Endodermal cell (in vitro differentiated cells): ENCODE results near the gene DGKH. TPM values are rescaled to one million over a fixed set of nuclear protein-coding genes. Genes with fewer than 3 reads are reported as not detected.
"Not testable (repeated sequence)": the region's sequence is repeated elsewhere in the genome, so short reads cannot be mapped to it uniquely, and the experiment has no call there.

ENCODE experiments used
- DNase-seq: peaks from one replicate; pipeline ENCODE4 v3.0.0-alpha.2; 2017
- H3K27ac ChIP-seq: 2 replicates; pipeline ENCODE4 v1.5.1; 2013; ENCODE audit warnings: mild to moderate bottlenecking, low read depth, low read length, moderate library complexity
- H3K27me3 ChIP-seq: 2 replicates; pipeline ENCODE4 v1.6.1; 2013; ENCODE audit warnings: mild to moderate bottlenecking, low read length, moderate library complexity; ENCODE audit not compliant: insufficient read depth, control insufficient read depth, poor library complexity, severe bottlenecking
- H3K36me3 ChIP-seq: 2 replicates; pipeline ENCODE4 v1.7.0; 2013; ENCODE audit warnings: mild to moderate bottlenecking, low read length, moderate library complexity; ENCODE audit not compliant: control insufficient read depth, insufficient read depth
- H3K4me1 ChIP-seq: one replicate; pipeline ENCODE4 v1.7.0; 2013; ENCODE audit warnings: low read length; ENCODE audit not compliant: control insufficient read depth, insufficient read depth
- H3K4me3 ChIP-seq: 2 replicates; pipeline ENCODE4 v1.5.1; 2013; ENCODE audit warnings: mild to moderate bottlenecking, low read length, moderate library complexity
- H3K9ac ChIP-seq: 2 replicates; pipeline ENCODE4 v1.6.1; 2013; ENCODE audit warnings: mild to moderate bottlenecking, low read length, moderate library complexity; ENCODE audit not compliant: poor library complexity, severe bottlenecking; ENCODE audit errors: extremely low read depth
- H3K9me3 ChIP-seq: 2 replicates; pipeline ENCODE4 v1.6.1; 2013; ENCODE audit warnings: mild to moderate bottlenecking, low read length, moderate library complexity; ENCODE audit not compliant: control insufficient read depth
- H3K27ac Mint-ChIP-seq: 2 replicates; pipeline ENCODE4 v1.8.0; 2020; ENCODE audit warnings: mixed read lengths
- H3K27me3 Mint-ChIP-seq: 2 replicates; pipeline ENCODE4 v1.8.0; 2021; ENCODE audit warnings: mild to moderate bottlenecking, mixed read lengths; ENCODE audit not compliant: insufficient read depth
- H3K36me3 Mint-ChIP-seq: 2 replicates; pipeline ENCODE4 v1.8.0; 2020; ENCODE audit warnings: low read depth, mixed read lengths
- H3K4me1 Mint-ChIP-seq: 2 replicates; pipeline ENCODE4 v1.8.0; 2020; ENCODE audit warnings: mixed read lengths
- H3K4me3 Mint-ChIP-seq: 2 replicates; pipeline ENCODE4 v1.8.0; 2020; ENCODE audit warnings: mild to moderate bottlenecking, moderate library complexity, mixed read lengths
- H3K9me3 Mint-ChIP-seq: 2 replicates; pipeline ENCODE4 v1.8.0; 2020; ENCODE audit warnings: mild to moderate bottlenecking, mixed read lengths
- WGBS, 2 experiments: methylation state at CpG; one replicate each; pipeline versions ENCODE4 v1.1.5 to v1.1.7; 2013; ENCODE audit warnings: missing lambda C conversion rate in 2 of 2, mixed read lengths in 1 of 2; ENCODE audit not compliant: insufficient coverage in 1 of 2, insufficient read length in 1 of 2; 5-methylcytosine and 5-hydroxymethylcytosine counted together
- total RNA-seq, 2 donors: library from RNA; stranded (reverse); fragmentation: NEBNext Ultra II Directional in 1 of 2; extraction: Animal tissue kit (Norgen Biotek cat#: 25700) in 1 of 2; gene quantifications; 2 replicates in 1 of 2; 3 replicates in 1 of 2; pipeline ENCODE4 v1.2.1, GENCODE V29; 2021
- TF ChIP-seq, protein P1 (sequence below): fragments of 200-600 bp; sonication (generic); conservative IDR thresholded peaks from 2 replicates; pipeline ENCODE4 v1.5.0; 2021; ENCODE audit warnings: antibody characterized with exemption, mild to moderate bottlenecking

Gene DGKH
- total RNA-seq, 2 donors from 2014 or later, result 7.1 to 11.5 TPM

DNA sequence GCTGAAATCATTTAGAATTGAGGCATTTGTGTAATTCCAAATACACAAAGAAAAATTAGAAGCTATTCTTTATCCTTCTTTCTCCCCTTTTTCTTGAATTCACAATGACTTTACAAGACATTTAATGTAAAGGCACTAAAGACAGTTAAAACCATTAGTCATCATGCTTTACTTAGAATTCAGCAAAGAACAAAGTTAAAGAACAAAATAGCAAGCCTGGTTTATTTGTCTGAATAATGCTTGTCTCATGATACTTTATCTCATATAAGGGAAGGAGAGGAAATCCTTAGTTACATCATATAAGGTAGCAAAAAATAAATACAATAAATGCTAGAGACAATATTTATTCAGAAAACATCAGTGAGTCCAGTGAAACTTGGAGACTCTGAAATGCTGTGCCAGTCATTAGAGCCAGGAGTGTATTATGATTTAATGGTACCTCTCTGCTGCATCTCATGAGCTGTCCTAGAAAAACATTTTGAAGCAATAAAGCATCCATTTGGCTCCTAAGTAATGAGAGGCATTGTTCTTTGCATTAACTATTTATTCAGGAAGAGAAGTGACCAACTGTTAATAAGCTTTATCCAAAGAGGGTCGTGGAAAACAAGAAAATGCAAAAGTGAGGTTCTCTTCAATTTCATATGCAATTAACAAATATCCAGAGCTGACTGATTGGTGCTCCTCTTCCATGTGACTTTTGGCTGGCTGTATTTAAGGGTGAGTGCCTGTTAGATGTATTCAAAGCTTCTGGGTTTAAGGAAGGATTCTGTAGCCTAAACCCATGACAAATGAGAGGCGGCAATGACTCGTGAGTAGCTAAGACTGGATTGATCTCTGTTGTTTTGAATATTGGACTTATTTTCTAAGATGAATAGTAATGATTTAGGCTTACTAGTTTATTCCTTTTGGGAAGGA is 105.0 kb downstream of the DGKH start:
- no peak for DNase-seq
- H3K27me3 Mint-ChIP-seq, result no peaks in the 10 kb centered on the region
- Histone ChIP-seq H3K27ac (no peak overlapping the region), H3K9me3 (no peaks in the 10 kb centered on the region), H3K27me3 (no peaks in the 10 kb centered on the region), H3K4me1 (no peaks in the 10 kb centered on the region), H3K4me3 (no peak overlapping the region), H3K36me3 (peaks cover 6% of the 10 kb centered on the region), H3K9ac (no peak overlapping the region)
- H3K4me3 Mint-ChIP-seq, result no peak overlapping the region
- H3K9me3 Mint-ChIP-seq, result no peaks in the 10 kb centered on the region
- 83 to 92% methylated on average over 2 to 3 of the region's 3 CpGs for WGBS, 2 experiments
- H3K27ac Mint-ChIP-seq, result no peak overlapping the region
- H3K36me3 Mint-ChIP-seq, result peaks cover 8% of the 10 kb centered on the region
- H3K4me1 Mint-ChIP-seq, result no peaks in the 10 kb centered on the region
- TF ChIP-seq, protein P1, sequence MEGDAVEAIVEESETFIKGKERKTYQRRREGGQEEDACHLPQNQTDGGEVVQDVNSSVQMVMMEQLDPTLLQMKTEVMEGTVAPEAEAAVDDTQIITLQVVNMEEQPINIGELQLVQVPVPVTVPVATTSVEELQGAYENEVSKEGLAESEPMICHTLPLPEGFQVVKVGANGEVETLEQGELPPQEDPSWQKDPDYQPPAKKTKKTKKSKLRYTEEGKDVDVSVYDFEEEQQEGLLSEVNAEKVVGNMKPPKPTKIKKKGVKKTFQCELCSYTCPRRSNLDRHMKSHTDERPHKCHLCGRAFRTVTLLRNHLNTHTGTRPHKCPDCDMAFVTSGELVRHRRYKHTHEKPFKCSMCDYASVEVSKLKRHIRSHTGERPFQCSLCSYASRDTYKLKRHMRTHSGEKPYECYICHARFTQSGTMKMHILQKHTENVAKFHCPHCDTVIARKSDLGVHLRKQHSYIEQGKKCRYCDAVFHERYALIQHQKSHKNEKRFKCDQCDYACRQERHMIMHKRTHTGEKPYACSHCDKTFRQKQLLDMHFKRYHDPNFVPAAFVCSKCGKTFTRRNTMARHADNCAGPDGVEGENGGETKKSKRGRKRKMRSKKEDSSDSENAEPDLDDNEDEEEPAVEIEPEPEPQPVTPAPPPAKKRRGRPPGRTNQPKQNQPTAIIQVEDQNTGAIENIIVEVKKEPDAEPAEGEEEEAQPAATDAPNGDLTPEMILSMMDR, result no peak

DNA sequence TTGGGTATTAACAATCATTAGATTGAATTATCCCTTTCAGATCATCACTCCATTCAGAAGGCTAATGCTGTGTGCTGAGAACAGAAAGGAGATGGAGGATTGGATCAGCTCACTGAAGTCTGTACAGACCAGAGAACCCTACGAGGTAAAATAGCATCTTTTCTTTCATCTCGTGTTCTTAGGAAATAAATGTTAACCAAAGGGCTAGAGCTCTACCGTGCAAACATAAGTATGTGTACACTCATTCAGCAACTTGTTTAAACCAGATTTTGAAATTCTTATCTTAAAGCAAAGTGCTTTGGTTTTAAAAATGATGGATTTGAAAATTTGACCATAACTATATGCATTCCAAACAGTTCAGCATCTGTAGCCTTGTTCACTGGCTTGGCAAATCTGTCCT is 106.8 kb downstream of the DGKH start:
- H3K9me3 Mint-ChIP-seq, result no peaks in the 10 kb centered on the region
- H3K27me3 ChIP-seq, result no peaks in the 10 kb centered on the region
- H3K36me3 Mint-ChIP-seq, result peaks cover 8% of the 10 kb centered on the region
- TF ChIP-seq, protein P1, result no peak
- H3K27ac Mint-ChIP-seq, result no peak overlapping the region
- no peaks in the 10 kb centered on the region for H3K9me3 ChIP-seq
- no peaks in the 10 kb centered on the region for H3K4me1 ChIP-seq
- 88 to 94% methylated on average over 3 of the region's 3 CpGs for WGBS, 2 experiments
- H3K4me3 ChIP-seq, result no peak overlapping the region
- no peak for DNase-seq
- no peaks in the 10 kb centered on the region for H3K4me1 Mint-ChIP-seq
- H3K27ac ChIP-seq, result no peak overlapping the region
- no peak overlapping the region for H3K9ac ChIP-seq
- H3K36me3 ChIP-seq, result peaks cover 9% of the 10 kb centered on the region
- no peaks in the 10 kb centered on the region for H3K27me3 Mint-ChIP-seq
- no peak overlapping the region for H3K4me3 Mint-ChIP-seq

DNA sequence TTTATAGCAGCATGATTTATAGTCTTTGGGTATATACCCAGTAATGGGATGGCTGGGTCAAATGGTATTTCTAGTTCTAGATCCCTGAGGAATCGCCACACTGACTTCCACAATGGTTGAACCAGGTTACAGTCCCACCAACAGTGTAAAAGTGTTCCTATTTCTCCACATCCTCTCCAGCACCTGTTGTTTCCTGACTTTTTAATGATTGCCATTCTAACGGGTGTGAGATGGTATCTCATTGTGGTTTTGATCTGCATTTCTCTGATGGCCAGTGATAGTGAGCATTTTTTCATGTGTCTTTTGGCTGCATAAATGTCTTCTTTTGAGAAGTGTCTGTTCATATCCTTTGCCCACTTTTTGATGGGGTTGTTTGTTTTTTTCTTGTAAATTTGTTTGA is 114.9 kb downstream of the DGKH start:
- Mint-ChIP-seq H3K4me1 (peaks cover 19% of the 10 kb centered on the region), H3K36me3 (peaks cover 12% of the 10 kb centered on the region)
- not testable (repeated sequence) for H3K27me3 Mint-ChIP-seq, H3K4me1 ChIP-seq, H3K27me3 ChIP-seq, H3K9ac ChIP-seq, DNase-seq, H3K27ac ChIP-seq, H3K9me3 Mint-ChIP-seq, H3K4me3 ChIP-seq, H3K27ac Mint-ChIP-seq, H3K4me3 Mint-ChIP-seq, H3K9me3 ChIP-seq
- peaks cover 14% of the 10 kb centered on the region for H3K36me3 ChIP-seq
- WGBS, 2 experiments, result 100% methylated on average over 1 of the region's 2 CpGs; no CpG with 5 or more reads in 1 of the 2 experiments

DNA sequence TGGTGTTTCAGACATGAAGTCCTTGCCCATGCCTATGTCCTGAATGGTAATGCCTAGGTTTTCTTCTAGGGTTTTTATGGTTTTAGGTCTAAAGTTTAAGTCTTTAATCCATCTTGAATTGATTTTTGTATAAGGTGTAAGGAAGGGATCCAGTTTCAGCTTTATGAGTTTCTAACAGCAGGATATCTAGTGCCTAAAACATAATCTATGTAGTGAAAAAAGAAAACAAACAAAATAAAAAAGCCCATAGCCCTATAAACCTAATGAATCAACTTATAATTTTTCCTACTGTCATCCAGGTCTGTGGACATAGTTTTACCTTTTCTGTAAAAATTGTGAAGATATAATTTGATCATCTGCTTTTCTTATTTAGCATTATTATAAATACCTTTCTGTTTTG is 115.5 kb downstream of the DGKH start:
- H3K27me3 Mint-ChIP-seq, H3K9me3 ChIP-seq, H3K9me3 Mint-ChIP-seq, H3K27me3 ChIP-seq, H3K4me3 ChIP-seq, H3K27ac Mint-ChIP-seq, H3K9ac ChIP-seq, H3K27ac ChIP-seq, H3K4me1 ChIP-seq, DNase-seq, H3K4me3 Mint-ChIP-seq: not testable (repeated sequence)
- Mint-ChIP-seq H3K36me3 (peaks cover 16% of the 10 kb centered on the region), H3K4me1 (peaks cover 19% of the 10 kb centered on the region)
- peaks cover 14% of the 10 kb centered on the region for H3K36me3 ChIP-seq
